Measurements from ENCODE around the gene OASL. TPM values are rescaled to one million over a fixed set of nuclear protein-coding genes. Genes with fewer than 3 reads are reported as not detected.
A peak's percentile ranks its signal among the peaks of the same experiment; 100 is the strongest.

Gene OASL
- total and polyA plus RNA-seq, 2 experiments from 2014 or later = 0.13 to 0.54 TPM

GRCh38 chr12:121008347-121009098, 30.5 kb downstream of the OASL start:
- no peaks in the 10 kb centered on the region for H3K9me2 ChIP-seq (ENCODE audit: insufficient read depth)
- no peak overlapping the region for H3K4me2 ChIP-seq (ENCODE audit: unreplicated experiment)
- no peaks in the 10 kb centered on the region for H4K20me1 ChIP-seq (ENCODE audit: insufficient read depth)
- in situ Hi-C loops (cut with MboI) = no loop called here
- no peak overlapping the region for H3K9ac ChIP-seq
- no peaks in the 10 kb centered on the region for H3F3A ChIP-seq (ENCODE audit: insufficient read depth)
- H3K79me2 ChIP-seq (ENCODE audit: insufficient read depth) = peaks cover 6% of the 10 kb centered on the region; the same call in 1 of the 2 replicates
- no peaks in the 10 kb centered on the region for H3K4me1 ChIP-seq (ENCODE audit: insufficient read depth)
- peaks cover 9% of the 10 kb centered on the region; the same call in 1 of the 2 replicates for H3K36me3 ChIP-seq (ENCODE audit: low read depth)
- WGBS, 2 experiments (ENCODE audit: low coverage in 1 of 2, low lambda C conversion rate in 2 of 2, missing lambda C conversion rate in 2 of 2) = 98 to 99% methylated on average over 8 of the region's 8 CpGs
- no peak overlapping the region for H2AFZ ChIP-seq
- H3K4me3 ChIP-seq = no peak overlapping the region
- TF ChIP-seq EZH2phosphoT487 (IDR thresholded peaks at IDR 0.05; ENCODE audit: insufficient read depth, low read depth) (no peak), EZH2 (IDR thresholded peaks at IDR 0.05; ENCODE audit: insufficient read depth, poor library complexity, severe bottlenecking) (no peak)
- no peak for DNase-seq
- H3K27ac ChIP-seq = no peak overlapping the region
- H3K27me3 ChIP-seq (replicated peaks; ENCODE audit: insufficient read depth) = no peaks in the 10 kb centered on the region
- no peaks in the 10 kb centered on the region for H3K9me3 ChIP-seq (ENCODE audit: low read depth)

- Histone ChIP-seq H3K4me1 (ENCODE audit: insufficient read depth) (no peaks in the 10 kb centered on the region), H3K4me3 (no peak overlapping the region), H2AFZ (no peak overlapping the region), H3K9ac (no peak overlapping the region), H3K4me2 (ENCODE audit: unreplicated experiment) (no peak overlapping the region), H3K9me3 (ENCODE audit: low read depth) (no peaks in the 10 kb centered on the region), H4K20me1 (ENCODE audit: insufficient read depth) (no peaks in the 10 kb centered on the region), H3K9me2 (ENCODE audit: insufficient read depth) (no peaks in the 10 kb centered on the region), H3K79me2 (ENCODE audit: insufficient read depth) (no peaks in the 10 kb centered on the region), H3K27ac (no peak overlapping the region), H3F3A (ENCODE audit: insufficient read depth) (no peaks in the 10 kb centered on the region), H3K27me3 (replicated peaks; ENCODE audit: insufficient read depth) (no peaks in the 10 kb centered on the region), H3K36me3 (ENCODE audit: low read depth) (peaks cover 9% of the 10 kb centered on the region; the same call in 1 of the 2 replicates)
- TF ChIP-seq EZH2 (IDR thresholded peaks at IDR 0.05; ENCODE audit: insufficient read depth, poor library complexity, severe bottlenecking) (no peak), EZH2phosphoT487 (IDR thresholded peaks at IDR 0.05; ENCODE audit: insufficient read depth, low read depth) (no peak)
- DNase-seq = peak; percentile 70
- 58 to 63% methylated on average over 9 of the region's 9 CpGs for WGBS, 2 experiments (ENCODE audit: low coverage in 1 of 2, low lambda C conversion rate in 2 of 2, missing lambda C conversion rate in 2 of 2)
- in situ Hi-C loops (cut with MboI) = no loop called here
Observed at GRCh38 chr12:121005346-121005815, 33.7 kb downstream of the OASL start.

GRCh38 chr12:121004253-121004815, 34.7 kb downstream of the OASL start:
- no peak overlapping the region for H3K4me2 ChIP-seq (ENCODE audit: unreplicated experiment)
- no peaks in the 10 kb centered on the region for H3F3A ChIP-seq (ENCODE audit: insufficient read depth)
- H4K20me1 ChIP-seq (ENCODE audit: insufficient read depth) = no peaks in the 10 kb centered on the region
- no peak overlapping the region for H3K4me3 ChIP-seq
- 92 to 93% methylated on average over 15 to 16 of the region's 16 CpGs for WGBS, 2 experiments (ENCODE audit: low coverage in 1 of 2, low lambda C conversion rate in 2 of 2, missing lambda C conversion rate in 2 of 2)
- no peaks in the 10 kb centered on the region for H3K4me1 ChIP-seq (ENCODE audit: insufficient read depth)
- H3K36me3 ChIP-seq (ENCODE audit: low read depth) = peaks cover 4% of the 10 kb centered on the region; the same call in 1 of the 2 replicates
- H3K9me3 ChIP-seq (ENCODE audit: low read depth) = no peaks in the 10 kb centered on the region
- TF ChIP-seq EZH2 (IDR thresholded peaks at IDR 0.05; ENCODE audit: insufficient read depth, poor library complexity, severe bottlenecking) = no peak
- TF ChIP-seq EZH2phosphoT487 (IDR thresholded peaks at IDR 0.05; ENCODE audit: insufficient read depth, low read depth) = no peak
- no peaks in the 10 kb centered on the region for H3K27me3 ChIP-seq (replicated peaks; ENCODE audit: insufficient read depth)
- H3K79me2 ChIP-seq (ENCODE audit: insufficient read depth) = no peaks in the 10 kb centered on the region
- no peaks in the 10 kb centered on the region for H3K9me2 ChIP-seq (ENCODE audit: insufficient read depth)
- no peak overlapping the region for H2AFZ ChIP-seq
- no peak for DNase-seq
- no peak overlapping the region for H3K27ac ChIP-seq
- in situ Hi-C loops (cut with MboI) = no loop called here
- H3K9ac ChIP-seq = no peak overlapping the region

GRCh38 chr12:121003650-121004049, 35.4 kb downstream of the OASL start:
- TF ChIP-seq EZH2phosphoT487 (IDR thresholded peaks at IDR 0.05; ENCODE audit: insufficient read depth, low read depth) (no peak), EZH2 (IDR thresholded peaks at IDR 0.05; ENCODE audit: insufficient read depth, poor library complexity, severe bottlenecking) (no peak)
- Histone ChIP-seq H3K36me3 (ENCODE audit: low read depth) (peaks cover 4% of the 10 kb centered on the region; the same call in 1 of the 2 replicates), H3K9ac (no peak overlapping the region), H3F3A (ENCODE audit: insufficient read depth) (no peaks in the 10 kb centered on the region), H3K27me3 (replicated peaks; ENCODE audit: insufficient read depth) (no peaks in the 10 kb centered on the region), H3K4me3 (no peak overlapping the region), H4K20me1 (ENCODE audit: insufficient read depth) (no peaks in the 10 kb centered on the region), H3K79me2 (ENCODE audit: insufficient read depth) (no peaks in the 10 kb centered on the region), H3K9me3 (ENCODE audit: low read depth) (no peaks in the 10 kb centered on the region), H2AFZ (no peak overlapping the region), H3K4me2 (ENCODE audit: unreplicated experiment) (no peak overlapping the region), H3K9me2 (ENCODE audit: insufficient read depth) (no peaks in the 10 kb centered on the region), H3K27ac (no peak overlapping the region), H3K4me1 (ENCODE audit: insufficient read depth) (no peaks in the 10 kb centered on the region)
- WGBS, 2 experiments (ENCODE audit: low coverage in 1 of 2, low lambda C conversion rate in 2 of 2, missing lambda C conversion rate in 2 of 2) = 92 to 98% methylated on average over 4 of the region's 4 CpGs
- DNase-seq = no peak
- in situ Hi-C loops (cut with MboI) = no loop called here

Data from GM23248 (cell line).